SK-N-SH treated with all-trans-retinoic acid at 6 μM for 48 hours (cell line): ENCODE measurements around the gene NKX2-2.

Experiments
- ATAC-seq: fragments of 200-7000 bp; cut with Tn5 transposase; 3 replicates; pipeline ENCODE4 v1.9.1; 2020; ENCODE audit warnings: mild to moderate bottlenecking, moderate library complexity
- ARNTL ChIP-seq: fragments of 450-650 bp; formaldehyde crosslinking; IDR thresholded peaks from 2 replicates; pipeline ENCODE4 v1.5.0; 2020; ENCODE audit warnings: low read depth, mild to moderate bottlenecking, moderate library complexity, borderline replicate concordance
- BACH2 ChIP-seq: fragments of 250-450 bp; sonication (Bioruptor Pico); IDR thresholded peaks from 2 replicates; pipeline ENCODE4 v1.9.0; 2021; ENCODE audit warnings: mild to moderate bottlenecking, borderline replicate concordance
- CREB5 ChIP-seq: fragments of 250-450 bp; sonication (Bioruptor Pico); IDR thresholded peaks from 2 replicates; pipeline ENCODE4 v1.5.1; 2020; ENCODE audit warnings: low read depth, mild to moderate bottlenecking, moderate library complexity
- CSDC2 ChIP-seq: fragments of 250-450 bp; sonication (Bioruptor Pico); IDR thresholded peaks from 2 replicates; pipeline ENCODE4 v1.5.0; 2020; ENCODE audit warnings: mild to moderate bottlenecking, moderate library complexity
- CSRNP3 ChIP-seq: fragments of 250-450 bp; sonication (Bioruptor Pico); IDR thresholded peaks from 2 replicates; pipeline ENCODE4 v1.5.1; 2021; ENCODE audit warnings: mild to moderate bottlenecking, moderate library complexity
- ESRRG ChIP-seq: fragments of 250-450 bp; sonication (Bioruptor Pico); IDR thresholded peaks from 2 replicates; pipeline ENCODE4 v1.6.1; 2021; ENCODE audit warnings: mild to moderate bottlenecking
- GLIS3 ChIP-seq: fragments of 250-450 bp; sonication (Bioruptor Pico); IDR thresholded peaks from 2 replicates; pipeline ENCODE4 v1.5.0; 2020; ENCODE audit warnings: mild to moderate bottlenecking, moderate library complexity
- OSR1 ChIP-seq: fragments of 250-450 bp; sonication (Bioruptor Pico); IDR thresholded peaks from 2 replicates; pipeline ENCODE4 v1.8.0; 2022; ENCODE audit warnings: moderate library complexity, mild to moderate bottlenecking, inconsistent platforms
- PATZ1 ChIP-seq: fragments of 250-450 bp; sonication (Bioruptor Pico); IDR thresholded peaks from 2 replicates; pipeline ENCODE4 v1.8.0; 2020; ENCODE audit warnings: mild to moderate bottlenecking, moderate library complexity, borderline replicate concordance
- POU6F1 ChIP-seq: fragments of 250-450 bp; sonication (Bioruptor Pico); IDR thresholded peaks from 2 replicates; pipeline ENCODE4 v1.8.0; 2021; ENCODE audit warnings: low read depth, mild to moderate bottlenecking, moderate library complexity, borderline replicate concordance
- PPARA ChIP-seq: fragments of 250-450 bp; sonication (Bioruptor Pico); IDR thresholded peaks from 2 replicates; pipeline ENCODE4 v1.5.0; 2020; ENCODE audit warnings: mild to moderate bottlenecking, borderline replicate concordance
- RARB ChIP-seq: fragments of 250-450 bp; sonication (Bioruptor Pico); IDR thresholded peaks from 2 replicates; pipeline ENCODE4 v1.8.0; 2021; ENCODE audit warnings: mild to moderate bottlenecking, moderate library complexity
- SNAI2 ChIP-seq: fragments of 250-450 bp; sonication (Bioruptor Pico); IDR thresholded peaks from 2 replicates; pipeline ENCODE4 v1.5.0; 2020; ENCODE audit warnings: mild to moderate bottlenecking, moderate library complexity
- TCF4 ChIP-seq: fragments of 250-450 bp; sonication (Bioruptor Pico); IDR thresholded peaks from 2 replicates; pipeline ENCODE4 v1.8.0; 2021; ENCODE audit warnings: mild to moderate bottlenecking, moderate library complexity, borderline replicate concordance
- TOX ChIP-seq: fragments of 250-450 bp; sonication (Bioruptor Pico); IDR thresholded peaks from 2 replicates; pipeline ENCODE4 v1.8.0; 2021; ENCODE audit warnings: mild to moderate bottlenecking, moderate library complexity, borderline replicate concordance
- ZFP3 ChIP-seq: fragments of 250-450 bp; sonication (Bioruptor Pico); IDR thresholded peaks from 2 replicates; pipeline ENCODE4 v1.5.0; 2020; ENCODE audit warnings: mild to moderate bottlenecking, moderate library complexity
- ZFP30 ChIP-seq: fragments of 450-650 bp; formaldehyde crosslinking; IDR thresholded peaks from 2 replicates; pipeline ENCODE4 v1.5.0; 2022; ENCODE audit warnings: mild to moderate bottlenecking, moderate library complexity
- ZNF565 ChIP-seq: fragments of 450-650 bp; formaldehyde crosslinking; conservative IDR thresholded peaks from 2 replicates; pipeline ENCODE4 v1.5.0; 2020; ENCODE audit warnings: low read depth, mild to moderate bottlenecking, moderate library complexity
- ZNF70 ChIP-seq: fragments of 450-650 bp; formaldehyde crosslinking; IDR thresholded peaks from 2 replicates; pipeline ENCODE4 v1.5.0; 2020; ENCODE audit warnings: mild to moderate bottlenecking, moderate library complexity
- ZNF8 ChIP-seq: fragments of 450-650 bp; formaldehyde crosslinking; IDR thresholded peaks from 2 replicates; pipeline ENCODE4 v1.5.0; 2020; ENCODE audit warnings: mild to moderate bottlenecking, moderate library complexity

The NKX2-2 gene

GRCh38 chr20:21500599-21500998, 13.3 kb downstream of the NKX2-2 start (continued):
- TF ChIP-seq POU6F1 (CRISPR knock-in tag) = no peak
- TF ChIP-seq, all 23 proteins: peak for 0

- no peak for ATAC-seq
- TF ChIP-seq GLIS3 (CRISPR knock-in tag) = no peak
- no peak for TF ChIP-seq SNAI2 (CRISPR knock-in tag)
- no peak for TF ChIP-seq POU6F1 (CRISPR knock-in tag)
- TF ChIP-seq ZFP3 (CRISPR knock-in tag) = no peak
- TF ChIP-seq ZFP30 (CRISPR knock-in tag) = no peak
- no peak for TF ChIP-seq ZNF8
- TF ChIP-seq ZNF565 (CRISPR knock-in tag) = no peak
- no peak for TF ChIP-seq CREB5 (CRISPR knock-in tag)
- no peak for TF ChIP-seq PPARA (CRISPR knock-in tag)
- no peak for TF ChIP-seq PATZ1 (CRISPR knock-in tag)
- TF ChIP-seq BACH2 = no peak
- TF ChIP-seq ZNF70 = no peak
- no peak for TF ChIP-seq CSRNP3 (CRISPR knock-in tag)
- no peak for TF ChIP-seq ESRRG (CRISPR knock-in tag)
- TF ChIP-seq TOX (CRISPR knock-in tag) = no peak
- TF ChIP-seq TCF4 (CRISPR knock-in tag) = no peak
- TF ChIP-seq ARNTL (CRISPR knock-in tag) = no peak
- TF ChIP-seq, all 23 proteins: peak for 0
These were observed 14.2 kb downstream of the NKX2-2 start for GRCh38 chr20:21499641-21500040.

GRCh38 chr20:21498635-21499034, 15.2 kb downstream of the NKX2-2 start:
- no peak for TF ChIP-seq ZFP30 (CRISPR knock-in tag)
- ATAC-seq = no peak

- ATAC-seq = no peak
- TF ChIP-seq TOX (CRISPR knock-in tag) (no peak), ZNF70 (no peak), POU6F1 (CRISPR knock-in tag) (no peak), CSDC2 (CRISPR knock-in tag) (no peak), RARB (CRISPR knock-in tag) (no peak), OSR1 (CRISPR knock-in tag) (no peak), ZFP3 (CRISPR knock-in tag) (no peak)
These were observed 15.7 kb downstream of the NKX2-2 start for GRCh38 chr20:21498195-21498594.
